HepG2 (cell line): ENCODE measurements around the gene SFT2D2. TPM values are rescaled to one million over a fixed set of nuclear protein-coding genes. Genes with fewer than 3 reads are reported as not detected.

Source experiments
- ATAC-seq: fragments of 200-7000 bp; cut with Tn5 transposase; 3 replicates; pipeline ENCODE4 v1.9.1; 2020; ENCODE audit warnings: mild to moderate bottlenecking, moderate library complexity
- BruUV-seq: library from RNA; stranded (reverse); fragments of 400-500 nt; replicated peaks from 2 replicates; lab custom pipeline; 2021; lab: Mats Ljungman, UMichigan
- CTCF ChIA-PET: fragments of 300-600 bp; formaldehyde crosslinking; extraction: SDS; loops from one replicate; lab custom pipeline; 2021; ENCODE audit warnings: low total read pairs, inconsistent platforms, low intra/inter-chr PET ratio; lab: Yijun Ruan, JAX
- POLR2A ChIA-PET: fragments of 350-600 bp; sonication (Branson Sonifier 250); formaldehyde crosslinking; loops from one replicate; lab custom pipeline; 2020; ENCODE audit warnings: antibody characterized with exemption, inconsistent platforms; lab: Yijun Ruan, JAX
- DNase-seq: peaks from one replicate; pipeline ENCODE4 v3.0.0-alpha.2; 2015; ENCODE audit warnings: low spot score
- FAIRE-seq: peaks from 3 replicates; lab custom pipeline; 2011; peaks lifted over from hg19 to GRCh38; lab: Jason Lieb, UNC
- H2AFZ ChIP-seq: one replicate; pipeline ENCODE4 v1.6.1; 2011; ENCODE audit warnings: low read length, inconsistent platforms
- H3K27ac ChIP-seq: fragments of 300-600 bp; 3 replicates; pipeline ENCODE4 v1.8.0; 2011; ENCODE audit warnings: mixed run types, mild to moderate bottlenecking, mixed read lengths, low read length, inconsistent platforms; ENCODE audit not compliant: insufficient read depth; ENCODE audit errors: extremely low read length
- H3K27me3 ChIP-seq, 2 experiments: fragments of 200-600 bp in 1 of 2; 2 replicates in 1 of 2; 3 replicates in 1 of 2; pipeline versions ENCODE4 v1.6.0 to v1.8.0; 2011; ENCODE audit warnings: low read length in 2 of 2, mild to moderate bottlenecking in 2 of 2, moderate library complexity in 2 of 2, inconsistent platforms in 1 of 2; ENCODE audit not compliant: insufficient read depth in 2 of 2, control insufficient read depth in 1 of 2
- H3K36me3 ChIP-seq, 2 experiments: fragments of 200-600 bp in 1 of 2; replicated peaks in 1 of 2; 2 replicates in 1 of 2; 3 replicates in 1 of 2; pipeline versions ENCODE4 v1.5.1 to v1.8.0; 2011; ENCODE audit warnings: low read length in 2 of 2, inconsistent platforms in 1 of 2; ENCODE audit not compliant: insufficient read depth in 2 of 2, control insufficient read depth in 1 of 2
- H3K4me1 ChIP-seq: 2 replicates; pipeline ENCODE4 v1.5.1; 2012; ENCODE audit warnings: low read length, inconsistent platforms; ENCODE audit not compliant: insufficient read depth
- H3K4me2 ChIP-seq: 2 replicates; pipeline ENCODE4 v1.6.0; 2011; ENCODE audit warnings: low read depth, low read length, inconsistent platforms
- H3K4me3 ChIP-seq, 3 experiments: fragments of 200-600 bp in 1 of 3; sonication (generic), shearing (Covaris generic) in 1 of 3; replicated peaks in 1 of 3; 2 replicates each; pipeline ENCODE4 v1.5.1; 2011 to 2016; ENCODE audit warnings: low read length in 3 of 3, inconsistent platforms in 2 of 3, low read depth in 2 of 3, mild to moderate bottlenecking in 2 of 3, control low read depth in 1 of 3, mixed read lengths in 1 of 3; ENCODE audit not compliant: insufficient read depth in 1 of 3
- H3K79me2 ChIP-seq: one replicate; pipeline ENCODE4 v1.6.1; 2011; ENCODE audit warnings: low read length, inconsistent platforms; ENCODE audit not compliant: insufficient read depth
- H3K9ac ChIP-seq: 2 replicates; pipeline ENCODE4 v1.6.0; 2011; ENCODE audit warnings: mild to moderate bottlenecking, low read depth, low read length, inconsistent platforms; ENCODE audit not compliant: insufficient read depth
- H3K9me3 ChIP-seq: 2 replicates; pipeline ENCODE4 v1.5.1; 2012; ENCODE audit warnings: mild to moderate bottlenecking, low read length
- H4K20me1 ChIP-seq: 2 replicates; pipeline ENCODE4 v1.6.0; 2011; ENCODE audit warnings: inconsistent platforms, mild to moderate bottlenecking, low read length, moderate library complexity; ENCODE audit not compliant: insufficient read depth
- ETS1 ChIP-seq: sonication (generic); formaldehyde crosslinking; IDR thresholded peaks from 2 replicates; pipeline ENCODE4 v1.4.0; 2020; ENCODE audit warnings: missing genetic modification reagents
- HNRNPK ChIP-seq: fragments of 200-400 bp; formaldehyde crosslinking; IDR thresholded peaks from 2 replicates; pipeline ENCODE4 v1.6.1; 2018; ENCODE audit warnings: low read length, low read depth, moderate library complexity, mild to moderate bottlenecking; ENCODE audit not compliant: poor library complexity, severe bottlenecking
- REL ChIP-seq: sonication (generic); formaldehyde crosslinking; conservative IDR thresholded peaks from 2 replicates; pipeline ENCODE4 v1.8.0; 2022; ENCODE audit warnings: mild to moderate bottlenecking, missing genetic modification reagents, moderate library complexity
- SKIL ChIP-seq: sonication (generic); formaldehyde crosslinking; IDR thresholded peaks from 2 replicates; pipeline ENCODE4 v1.8.0; 2022; ENCODE audit warnings: missing genetic modification reagents, mild to moderate bottlenecking, moderate library complexity, borderline replicate concordance
- ZNF747 ChIP-seq: sonication (generic); formaldehyde crosslinking; IDR thresholded peaks from 2 replicates; pipeline ENCODE4 v1.8.1; 2023; ENCODE audit warnings: missing genetic modification reagents, mild to moderate bottlenecking, borderline replicate concordance
- WGBS: methylation state at CpG from one replicate; pipeline ENCODE4 v1.1.6; 2017; ENCODE audit warnings: low lambda C conversion rate; 5-methylcytosine and 5-hydroxymethylcytosine counted together
- in situ Hi-C: cut with HindIII; loops from 2 replicates; pipeline ENCODE4 v1.10.0; 2017; ENCODE audit warnings: low pct_unique_long_range_greater_than_20kb; ENCODE audit not compliant: extremely low pct_ligation_motif_present
- intact Hi-C: fragments of 100-400 bp; cut with micrococcal nuclease; formaldehyde crosslinking; loops from one replicate; pipeline ENCODE4 v1.10.0; 2022; ENCODE audit not compliant: unreplicated experiment
- polyA plus RNA-seq, 8 experiments: library from polyadenylated mRNA; depleted of rRNA in 3 of 8; stranded (reverse) in 7 of 8; unstranded in 1 of 8; fragments of >200 nt; fragmentation: Illumina TruSeq in 4 of 8; extraction: Trizol in 4 of 8; gene quantifications; 2 replicates each; pipeline versions ENCODE4 v1.2.1 to v1.2.3, GENCODE V29; 2011 to 2016; ENCODE audit warnings: low read depth in 4 of 8, missing spikeins in 1 of 8, mixed read lengths in 1 of 8; ENCODE audit not compliant: insufficient read depth in 1 of 8
- total RNA-seq, 5 experiments: library from RNA; depleted of rRNA; stranded (reverse); fragments of >200 nt; fragmentation: Illumina TruSeq; extraction: Trizol; gene quantifications; 2 replicates each; pipeline ENCODE4 v1.2.3, GENCODE V29; 2016; ENCODE audit warnings: low read depth in 1 of 5

SFT2D2 gene
- total and polyA plus RNA-seq, 2 of the 13 experiments (the other 11 are each of a cell fraction or from before 2014, with no cell fraction given) = 10.0 to 28.8 TPM

- BruUV-seq = no TSS peak
- CTCF ChIA-PET = no interaction called here
- no peak for ATAC-seq
These were observed 72.6 kb downstream of the SFT2D2 start for GRCh38 chr1:168298446-168298845.

GRCh38 chr1:168300626-168301025 lies 74.8 kb downstream of the SFT2D2 start:
- no peaks in the 10 kb centered on the region for H4K20me1 ChIP-seq
- H3K4me1 ChIP-seq = peaks cover 8% of the 10 kb centered on the region
- H3K27me3 ChIP-seq = no peaks in the 10 kb centered on the region
- H3K4me3 ChIP-seq = no peak overlapping the region
- H2AFZ ChIP-seq = no peak overlapping the region
- ChIA-PET CTCF (no interaction called here), POLR2A (no interaction called here)
- DNase-seq (no peak), FAIRE-seq (no peak), ATAC-seq (no peak)
- WGBS = 86% methylated on average over 2 of the region's 2 CpGs
- H3K9ac ChIP-seq = no peak overlapping the region
- intact Hi-C loops (no loop called here), in situ Hi-C loops (no loop called here)
- no peak overlapping the region for H3K27ac ChIP-seq
- H3K36me3 ChIP-seq = no peaks in the 10 kb centered on the region
- no peak overlapping the region for H3K4me2 ChIP-seq
- no peak for TF ChIP-seq ETS1 (CRISPR knock-in tag)
- TF ChIP-seq REL (CRISPR knock-in tag) = no peak
- TF ChIP-seq ZNF747 (CRISPR knock-in tag) = no peak
- no TSS peak for BruUV-seq
- H3K79me2 ChIP-seq = no peaks in the 10 kb centered on the region
- no peaks in the 10 kb centered on the region for H3K9me3 ChIP-seq

More at GRCh38 chr1:168298446-168298845, 72.6 kb downstream of the SFT2D2 start:
- intact Hi-C loops = no loop called here
- no peaks in the 10 kb centered on the region for H3K36me3 ChIP-seq
- H3K4me3 ChIP-seq = no peak overlapping the region
- FAIRE-seq (no peak), DNase-seq (no peak)
- no peak overlapping the region for H3K9ac ChIP-seq
- H3K79me2 ChIP-seq = no peaks in the 10 kb centered on the region
- H2AFZ ChIP-seq = no peak overlapping the region
- POLR2A ChIA-PET = no interaction called here
- no peaks in the 10 kb centered on the region for H3K27me3 ChIP-seq
- in situ Hi-C loops = no loop called here
- 83% methylated on average over 3 of the region's 3 CpGs for WGBS
- H3K4me2 ChIP-seq = no peak overlapping the region
- no peaks in the 10 kb centered on the region for H4K20me1 ChIP-seq
- H3K27ac ChIP-seq = no peak overlapping the region
- H3K9me3 ChIP-seq = no peaks in the 10 kb centered on the region
- H3K4me1 ChIP-seq = peaks cover 8% of the 10 kb centered on the region
- TF ChIP-seq HNRNPK (peak; percentile 19), SKIL (no peak)
